Right lobe of liver (tissue), 6 donors: ENCODE results near the gene C1orf115. TPM values are rescaled to one million over a fixed set of nuclear protein-coding genes. Genes with fewer than 3 reads are reported as not detected.
"Not testable (repeated sequence)": the region's sequence is repeated elsewhere in the genome, so short reads cannot be mapped to it uniquely, and the experiment has no call there.

Experiments
- ATAC-seq, 4 donors: fragments of 200-7000 bp; cut with Tn5 transposase; one replicate each; pipeline ENCODE4 v1.9.1; 2020; ENCODE audit warnings: mild to moderate bottlenecking in 4 of 4, moderate library complexity in 4 of 4
- DNase-seq, 3 donors: peaks; one replicate each; pipeline ENCODE4 v3.0.0-alpha.2; 2020
- H3K27ac ChIP-seq, 3 donors: fragments of 200-600 bp; one replicate each; pipeline ENCODE4 v1.8.0; 2022
- H3K27me3 ChIP-seq, 2 donors: fragments of 200-600 bp; one replicate each; pipeline ENCODE4 v1.8.0; 2022
- H3K36me3 ChIP-seq, 4 donors: fragments of 200-600 bp; sonication (generic) in 1 of 4; one replicate each; pipeline versions ENCODE4 v1.5.1 to v1.8.0; 2017 to 2022; ENCODE audit warnings: control low read depth in 1 of 4
- H3K4me1 ChIP-seq, 4 donors: fragments of 200-600 bp; sonication (generic) in 1 of 4; one replicate each; pipeline versions ENCODE4 v1.5.1 to v1.8.0; 2017 to 2022; ENCODE audit warnings: control low read depth in 1 of 4
- H3K4me3 ChIP-seq, 3 donors: fragments of 200-600 bp; one replicate each; pipeline ENCODE4 v1.8.0; 2022
- H3K9me3 ChIP-seq, 4 donors: fragments of 200-600 bp; sonication (generic) in 1 of 4; one replicate each; pipeline versions ENCODE4 v1.5.1 to v1.8.0; 2017 to 2022; ENCODE audit warnings: control low read depth in 1 of 4
- CTCF ChIP-seq, 4 donors: fragments of 200-600 bp in 3 of 4; fragments of 450-650 bp in 1 of 4; IDR thresholded peaks; one replicate each; pipeline versions ENCODE4 v1.5.1 to v1.8.0; 2016 to 2022; ENCODE audit warnings: antibody characterized with exemption in 4 of 4, mild to moderate bottlenecking in 2 of 4
- POLR2A ChIP-seq: fragments of 450-650 bp; IDR thresholded peaks from one replicate; pipeline ENCODE4 v1.6.1; 2017; ENCODE audit warnings: antibody characterized with exemption, mild to moderate bottlenecking
- WGBS: methylation state at CpG from one replicate; pipeline ENCODE4 v1.1.6; 2018; ENCODE audit warnings: low coverage, low lambda C conversion rate; ENCODE audit not compliant: insufficient coverage; ENCODE audit errors: missing lambda C conversion rate; 5-methylcytosine and 5-hydroxymethylcytosine counted together
- intact Hi-C, 2 donors: fragments of 100-400 bp; cut with DNase I; formaldehyde crosslinking; loops; one replicate each; pipeline versions ENCODE4 v1.11.2 to v1.14.1; 2022
- total RNA-seq, 6 experiments: library from RNA; depleted of rRNA in 2 of 6; stranded (reverse); fragments of >200 nt in 2 of 6; fragmentation: NEBNext Ultra II Directional in 3 of 6; extraction: Animal tissue kit (Norgen Biotek cat#: 25700) in 3 of 6; gene quantifications; one replicate each; pipeline versions ENCODE4 v1.1.0 to v1.2.4, GENCODE V29; 2016 to 2023
- donor health status: DM: no; HTN: yes; CAD: no.
- donor health status: DM: no; HTN: no; CAD: no.
- donor health status: DM: no; HTN: no; CAD: no.
- donor health status: DM: no; HTN: yes; CAD: no.
- donor health status: DM: no; HTN: yes; CAD: no.

The C1orf115 gene
- total RNA-seq, 6 experiments from 2014 or later = 45.2 to 65.9 (median 50.8) TPM

- Histone ChIP-seq H3K36me3 (no peaks in the 10 kb centered on the region), H3K4me1 (peaks cover 0 to 23% (median 10%) of the 10 kb centered on the region in 4 donors), H3K4me3 (no peak overlapping the region), H3K27ac (peak overlapping the region in 2 of 3 donors; percentile 31 to 52), H3K9me3 (no peaks in the 10 kb centered on the region), H3K27me3 (no peaks in the 10 kb centered on the region)
- ATAC-seq (peak; percentile 79 to 87 (median 82)), DNase-seq (no peak)
- intact Hi-C loops = no loop called here
- WGBS = 37% methylated on average over 7 of the region's 9 CpGs
- TF ChIP-seq POLR2A (no peak), CTCF (IDR thresholded peaks at IDR 0.05) (no peak)
Measured at GRCh38 chr1:220708936-220709801, 19.0 kb downstream of the C1orf115 start.

- intact Hi-C loops = no loop called here
- H3K27ac ChIP-seq = no peak overlapping the region
- H3K4me3 ChIP-seq = no peak overlapping the region
- H3K27me3 ChIP-seq = no peaks in the 10 kb centered on the region
- no peaks in the 10 kb centered on the region for H3K36me3 ChIP-seq
- TF ChIP-seq POLR2A (no peak), CTCF (IDR thresholded peaks at IDR 0.05) (no peak)
- no peak for ATAC-seq
- H3K4me1 ChIP-seq = peaks cover 0 to 23% (median 10%) of the 10 kb centered on the region in 4 donors
- 36% methylated on average over 3 of the region's 4 CpGs for WGBS
- H3K9me3 ChIP-seq = no peaks in the 10 kb centered on the region
- no peak for DNase-seq
Measured at GRCh38 chr1:220710333-220710732, 20.2 kb downstream of the C1orf115 start.

GRCh38 chr1:220711056-220711809, 21.1 kb downstream of the C1orf115 start:
- intact Hi-C loops = no loop called here
- Histone ChIP-seq H3K9me3 (no peaks in the 10 kb centered on the region), H3K36me3 (no peaks in the 10 kb centered on the region), H3K4me3 (no peak overlapping the region), H3K4me1 (peaks cover 0 to 23% (median 10%) of the 10 kb centered on the region in 4 donors), H3K27me3 (no peaks in the 10 kb centered on the region), H3K27ac (no peak overlapping the region)
- peak; percentile 27 to 62 (median 49) for ATAC-seq
- no peak for TF ChIP-seq POLR2A
- TF ChIP-seq CTCF (IDR thresholded peaks at IDR 0.05) = no peak
- 74% methylated on average over 7 of the region's 9 CpGs for WGBS
- no peak for DNase-seq

- H3K27me3 ChIP-seq, DNase-seq, H3K4me3 ChIP-seq, intact Hi-C loops, H3K4me1 ChIP-seq, H3K36me3 ChIP-seq, H3K9me3 ChIP-seq, H3K27ac ChIP-seq, ATAC-seq: not testable (repeated sequence)
- WGBS = 92% methylated on average over 5 of the region's 5 CpGs
Measured at GRCh38 chr1:220715986-220716385, 25.8 kb downstream of the C1orf115 start.
